CD14-positive monocyte (primary cell): ENCODE results near the gene HSPA5. TPM values are rescaled to one million over a fixed set of nuclear protein-coding genes. Genes with fewer than 3 reads are reported as not detected.

Source experiments
- DNase-seq, 3 donors: peaks; one replicate each; pipeline ENCODE4 v3.0.0-alpha.2; 2011 to 2022
- H2AFZ ChIP-seq: 2 replicates; pipeline ENCODE4 v1.6.0; 2012; ENCODE audit warnings: mild to moderate bottlenecking, low read depth, low read length, inconsistent platforms; ENCODE audit not compliant: insufficient read depth, poor library complexity, severe bottlenecking
- H3K27ac ChIP-seq, 2 donors: 1 replicate in 1 of 2; 2 replicates in 1 of 2; pipeline ENCODE4 v1.5.1; 2012 to 2013; ENCODE audit warnings: low read length in 2 of 2, control low read depth in 1 of 2, inconsistent platforms in 1 of 2, low read depth in 1 of 2, mild to moderate bottlenecking in 1 of 2
- H3K27me3 ChIP-seq, 2 donors: one replicate each; pipeline versions ENCODE4 v1.6.0 to v1.6.1; 2011 to 2013; ENCODE audit warnings: low read length in 2 of 2; ENCODE audit not compliant: control insufficient read depth in 2 of 2, insufficient read depth in 2 of 2
- H3K36me3 ChIP-seq, 2 donors: replicated peaks in 1 of 2; 1 replicate in 1 of 2; 2 replicates in 1 of 2; pipeline versions ENCODE4 v1.5.1 to v1.6.1; 2012 to 2013; ENCODE audit warnings: low read length in 2 of 2, control low read depth in 1 of 2, inconsistent platforms in 1 of 2, mild to moderate bottlenecking in 1 of 2; ENCODE audit not compliant: insufficient read depth in 2 of 2, control insufficient read depth in 1 of 2
- H3K4me1 ChIP-seq, 2 donors: 1 replicate in 1 of 2; 2 replicates in 1 of 2; pipeline versions ENCODE4 v1.5.1 to v1.6.1; 2012 to 2013; ENCODE audit warnings: low read length in 2 of 2, control low read depth in 1 of 2, inconsistent platforms in 1 of 2, mild to moderate bottlenecking in 1 of 2, moderate library complexity in 1 of 2; ENCODE audit not compliant: insufficient read depth in 2 of 2, control insufficient read depth in 1 of 2
- H3K4me2 ChIP-seq: replicated peaks from 2 replicates; pipeline ENCODE3; 2012; ENCODE audit warnings: low read length, moderate library complexity, mild to moderate bottlenecking; ENCODE audit not compliant: poor library complexity, severe bottlenecking; ENCODE audit errors: extremely low read depth
- H3K4me3 ChIP-seq, 3 experiments: fragments of 200-600 bp in 1 of 3; sonication (generic) in 1 of 3; replicated peaks in 1 of 3; 1 replicate in 2 of 3; 2 replicates in 1 of 3; pipeline ENCODE4 v1.5.1; 2011 to 2013; ENCODE audit warnings: low read length in 3 of 3, mild to moderate bottlenecking in 3 of 3, control low read depth in 2 of 3, low read depth in 2 of 3, inconsistent platforms in 1 of 3, moderate library complexity in 1 of 3
- H3K79me2 ChIP-seq: 2 replicates; pipeline ENCODE4 v1.6.0; 2012; ENCODE audit warnings: mild to moderate bottlenecking, control low read depth, inconsistent platforms, low read length, moderate library complexity; ENCODE audit not compliant: insufficient read depth
- H3K9ac ChIP-seq: 2 replicates; pipeline ENCODE4 v1.6.0; 2017; ENCODE audit warnings: low read length, mild to moderate bottlenecking; ENCODE audit not compliant: insufficient read depth, poor library complexity, severe bottlenecking
- H3K9me3 ChIP-seq, 2 donors: replicated peaks in 1 of 2; 1 replicate in 1 of 2; 2 replicates in 1 of 2; pipeline versions ENCODE4 v1.5.1 to v1.6.1; 2012 to 2013; ENCODE audit warnings: low read length in 2 of 2, control low read depth in 1 of 2; ENCODE audit not compliant: control insufficient read depth in 1 of 2, insufficient read depth in 1 of 2
- H4K20me1 ChIP-seq: 2 replicates; pipeline ENCODE4 v1.6.0; 2012; ENCODE audit warnings: mild to moderate bottlenecking, low read length, control low read depth, moderate library complexity; ENCODE audit not compliant: insufficient read depth
- H3K27ac Mint-ChIP-seq, 7 donors: one replicate each; pipeline ENCODE4 v1.8.0; 2020; ENCODE audit warnings: mild to moderate bottlenecking in 7 of 7, mixed read lengths in 7 of 7, moderate library complexity in 6 of 7, inconsistent platforms in 2 of 7
- H3K27me3 Mint-ChIP-seq, 3 donors: one replicate each; pipeline ENCODE4 v1.8.0; 2021 to 2022; ENCODE audit warnings: low read depth in 3 of 3, mild to moderate bottlenecking in 3 of 3, mixed read lengths in 3 of 3, moderate library complexity in 3 of 3, inconsistent platforms in 1 of 3
- H3K36me3 Mint-ChIP-seq, 2 donors: one replicate each; pipeline ENCODE4 v1.8.0; 2020; ENCODE audit warnings: mixed read lengths in 2 of 2, inconsistent platforms in 1 of 2, mild to moderate bottlenecking in 1 of 2
- H3K4me1 Mint-ChIP-seq: one replicate; pipeline ENCODE4 v1.8.0; 2020; ENCODE audit warnings: mild to moderate bottlenecking, mixed read lengths
- H3K4me3 Mint-ChIP-seq, 2 donors: one replicate each; pipeline ENCODE4 v1.8.0; 2020; ENCODE audit warnings: mild to moderate bottlenecking in 2 of 2, mixed read lengths in 2 of 2, moderate library complexity in 1 of 2
- H3K9me3 Mint-ChIP-seq, 7 donors: one replicate each; pipeline ENCODE4 v1.8.0; 2020 to 2022; ENCODE audit warnings: mixed read lengths in 7 of 7, mild to moderate bottlenecking in 6 of 7, moderate library complexity in 6 of 7, inconsistent platforms in 2 of 7
- WGBS: methylation state at CpG from one replicate; pipeline ENCODE4 v1.1.5; 2013; ENCODE audit warnings: missing lambda C conversion rate; ENCODE audit not compliant: insufficient coverage; 5-methylcytosine and 5-hydroxymethylcytosine counted together
- intact Hi-C, 2 donors: fragments of 100-400 bp; cut with micrococcal nuclease; formaldehyde crosslinking; loops; one replicate each; pipeline versions ENCODE4 v1.15.0 to v1.15.1; 2023
- polyA plus RNA-seq, 3 donors: library from polyadenylated mRNA; depleted of rRNA in 1 of 3; unstranded in 2 of 3; stranded (reverse) in 1 of 3; fragments of 300-500 nt in 2 of 3; fragments of >200 nt in 1 of 3; fragmentation: Illumina TruSeq in 2 of 3; gene quantifications; 1 replicate in 2 of 3; 2 replicates in 1 of 3; pipeline ENCODE4 v1.2.3, GENCODE V29; 2012 to 2021
- TF ChIP-seq, protein P1 (sequence below): fragments of 200-600 bp; IDR thresholded peaks from one replicate; pipeline ENCODE4 v1.8.0; 2022; ENCODE audit warnings: antibody characterized with exemption, mild to moderate bottlenecking

HSPA5 gene
- polyA plus RNA-seq, 3 donors, result 105 to 238 (median 156) TPM

GRCh38 chr9:125284855-125285254 is 43.7 kb upstream of the HSPA5 start:
- no peak overlapping the region for H3K27ac ChIP-seq
- no peak overlapping the region for H3K27ac Mint-ChIP-seq
- TF ChIP-seq, protein P1, sequence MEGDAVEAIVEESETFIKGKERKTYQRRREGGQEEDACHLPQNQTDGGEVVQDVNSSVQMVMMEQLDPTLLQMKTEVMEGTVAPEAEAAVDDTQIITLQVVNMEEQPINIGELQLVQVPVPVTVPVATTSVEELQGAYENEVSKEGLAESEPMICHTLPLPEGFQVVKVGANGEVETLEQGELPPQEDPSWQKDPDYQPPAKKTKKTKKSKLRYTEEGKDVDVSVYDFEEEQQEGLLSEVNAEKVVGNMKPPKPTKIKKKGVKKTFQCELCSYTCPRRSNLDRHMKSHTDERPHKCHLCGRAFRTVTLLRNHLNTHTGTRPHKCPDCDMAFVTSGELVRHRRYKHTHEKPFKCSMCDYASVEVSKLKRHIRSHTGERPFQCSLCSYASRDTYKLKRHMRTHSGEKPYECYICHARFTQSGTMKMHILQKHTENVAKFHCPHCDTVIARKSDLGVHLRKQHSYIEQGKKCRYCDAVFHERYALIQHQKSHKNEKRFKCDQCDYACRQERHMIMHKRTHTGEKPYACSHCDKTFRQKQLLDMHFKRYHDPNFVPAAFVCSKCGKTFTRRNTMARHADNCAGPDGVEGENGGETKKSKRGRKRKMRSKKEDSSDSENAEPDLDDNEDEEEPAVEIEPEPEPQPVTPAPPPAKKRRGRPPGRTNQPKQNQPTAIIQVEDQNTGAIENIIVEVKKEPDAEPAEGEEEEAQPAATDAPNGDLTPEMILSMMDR, result no peak
- no peaks in the 10 kb centered on the region for H3K27me3 ChIP-seq
- H3K9me3 ChIP-seq, result no peaks in the 10 kb centered on the region
- no peaks in the 10 kb centered on the region for H3K9me3 Mint-ChIP-seq
- peaks cover 0 to 2% (median 0%) of the 10 kb centered on the region in 3 donors for H3K27me3 Mint-ChIP-seq
- peaks cover 16 to 39% of the 10 kb centered on the region in 2 donors for H3K36me3 ChIP-seq
- H2AFZ ChIP-seq, result no peak overlapping the region
- H3K9ac ChIP-seq, result no peak overlapping the region
- no peak for DNase-seq
- intact Hi-C loops, result no loop called here
- no peaks in the 10 kb centered on the region for H3K4me1 ChIP-seq
- no peak overlapping the region for H3K4me2 ChIP-seq
- H3K4me3 ChIP-seq, result no peak overlapping the region
- no peak overlapping the region for H3K4me3 Mint-ChIP-seq
- H3K79me2 ChIP-seq, result peaks cover 97% of the 10 kb centered on the region
- peaks cover 97% of the 10 kb centered on the region for H4K20me1 ChIP-seq
- WGBS, result 100% methylated on average over 3 of the region's 3 CpGs
- H3K36me3 Mint-ChIP-seq, result peaks cover 2 to 16% of the 10 kb centered on the region in 2 donors
- H3K4me1 Mint-ChIP-seq, result no peaks in the 10 kb centered on the region

GRCh38 chr9:125280945-125281344 is 39.8 kb upstream of the HSPA5 start:
- Histone ChIP-seq H3K4me2 (no peak overlapping the region), H3K27ac (no peak overlapping the region), H3K27me3 (no peaks in the 10 kb centered on the region), H3K79me2 (peaks cover 99% of the 10 kb centered on the region), H3K4me1 (no peaks in the 10 kb centered on the region), H2AFZ (no peak overlapping the region), H3K4me3 (no peak overlapping the region), H3K9ac (no peak overlapping the region), H3K9me3 (no peaks in the 10 kb centered on the region), H3K36me3 (peaks cover 13 to 34% of the 10 kb centered on the region in 2 donors), H4K20me1 (peaks cover 97% of the 10 kb centered on the region)
- TF ChIP-seq, protein P1, result no peak
- H3K36me3 Mint-ChIP-seq, result peaks cover 11 to 36% of the 10 kb centered on the region in 2 donors
- H3K9me3 Mint-ChIP-seq, result no peaks in the 10 kb centered on the region
- DNase-seq, result no peak
- peaks cover 3% of the 10 kb centered on the region for H3K4me1 Mint-ChIP-seq
- no peak overlapping the region for H3K27ac Mint-ChIP-seq
- H3K4me3 Mint-ChIP-seq, result no peak overlapping the region
- peaks cover 0 to 2% (median 0%) of the 10 kb centered on the region in 3 donors for H3K27me3 Mint-ChIP-seq
- intact Hi-C loops, result no loop called here
- 76% methylated on average over 3 of the region's 4 CpGs for WGBS
